ENCODE data around the gene KLHL29. TPM values are rescaled to one million over a fixed set of nuclear protein-coding genes. Genes with fewer than 3 reads are reported as not detected.

Gene KLHL29
- total RNA-seq, 1 experiment from 2014 or later = 2.4 TPM

DNA sequence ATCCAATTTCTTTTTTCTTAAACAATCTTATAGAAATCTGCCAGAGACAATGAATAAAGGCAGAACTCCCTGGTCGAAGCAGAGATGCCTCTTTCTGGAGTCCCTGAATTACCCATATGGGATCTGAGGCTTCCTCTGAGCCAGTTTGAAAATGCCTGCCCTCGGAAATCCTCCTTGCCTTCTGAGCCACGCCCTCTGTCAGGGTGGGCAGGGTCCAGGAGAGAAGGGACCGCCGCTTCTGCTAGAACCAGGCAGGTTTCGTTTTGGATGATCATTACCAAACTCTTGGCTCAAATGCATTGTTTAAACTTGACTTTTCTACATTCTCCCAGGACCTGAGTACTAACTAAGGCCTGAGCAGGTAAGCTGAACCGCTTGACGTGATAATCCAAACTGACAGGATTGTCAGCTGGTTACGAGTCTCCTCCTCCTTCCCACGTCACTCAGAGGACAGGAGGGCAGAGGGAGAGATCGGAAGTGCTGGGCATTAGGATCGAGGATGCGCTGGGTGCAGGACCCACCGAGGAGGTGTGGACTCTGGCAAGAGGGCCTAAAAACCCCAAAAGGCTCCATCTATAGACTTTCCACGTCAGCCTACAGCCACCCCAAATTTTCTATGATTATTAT, 128.4 kb downstream of the KLHL29 start:
- Histone ChIP-seq H3K14ac (ENCODE audit: insufficient read depth, low read length) (no peak overlapping the region), H2AFZ (ENCODE audit: low read length) (no peak overlapping the region), H4K8ac (replicated peaks; ENCODE audit: insufficient read length, low read depth, low read length) (no peak overlapping the region), H4K91ac (ENCODE audit: insufficient read length, low read depth, low read length) (no peak overlapping the region), H3K9ac (ENCODE audit: extremely low read depth, insufficient read length, low read length) (no peak overlapping the region), H3K79me1 (ENCODE audit: insufficient read depth, low read depth, low read length, poor library complexity, severe bottlenecking) (no peaks in the 10 kb centered on the region), H3K23ac (ENCODE audit: insufficient read length, low read depth, low read length) (no peak overlapping the region), H3K9me3 (ENCODE audit: control insufficient read depth, low read depth, low read length) (no peaks in the 10 kb centered on the region), H3K4ac (ENCODE audit: low read depth, low read length) (no peak overlapping the region), H3K23me2 (ENCODE audit: insufficient read length, low read depth, low read length, poor library complexity, severe bottlenecking) (no peaks in the 10 kb centered on the region), H3K56ac (ENCODE audit: insufficient read length, low read depth, low read length) (no peak overlapping the region), H2BK20ac (ENCODE audit: low read depth, low read length, poor library complexity, severe bottlenecking) (no peak overlapping the region), H2BK5ac (ENCODE audit: insufficient read length, low read length) (no peak overlapping the region), H3K18ac (ENCODE audit: insufficient read length, low read depth, low read length) (no peak overlapping the region), H3K79me2 (ENCODE audit: insufficient read depth, low read length) (no peaks in the 10 kb centered on the region), H2BK120ac (ENCODE audit: low read depth, low read length, poor library complexity, severe bottlenecking) (no peak overlapping the region), H2AK5ac (ENCODE audit: insufficient read length, low read length) (no peak overlapping the region), H3K27me3 (ENCODE audit: insufficient read depth, low read length) (no peaks in the 10 kb centered on the region), H3K27ac (ENCODE audit: insufficient read length, low read depth, low read length) (no peak overlapping the region), H4K20me1 (ENCODE audit: control insufficient read depth, insufficient read depth, insufficient read length) (no peaks in the 10 kb centered on the region), H3K4me2 (ENCODE audit: insufficient read depth, insufficient read length, low read length) (peak overlapping the region; percentile 28), H3K4me1 (ENCODE audit: insufficient read depth, low read length) (no peaks in the 10 kb centered on the region), H4K5ac (ENCODE audit: insufficient read length, low read depth, low read length) (no peak overlapping the region), H2BK12ac (ENCODE audit: insufficient read length, low read depth, low read length) (no peak overlapping the region), H3T11ph (ENCODE audit: low read length) (no peak overlapping the region), H2BK15ac (ENCODE audit: low read depth, low read length) (no peak overlapping the region)
- no peak overlapping the region; a peak in 1 of 7 replicates for H3K27ac Mint-ChIP-seq
- H3K27me3 Mint-ChIP-seq (ENCODE audit: low read depth) = peaks cover 6% of the 10 kb centered on the region
- DNase-seq = no peak
- H3K36me3 Mint-ChIP-seq (ENCODE audit: insufficient read depth in 1 of 3, low read depth in 3 of 3) = no peaks in the 10 kb centered on the region
- TF ChIP-seq, protein P1, sequence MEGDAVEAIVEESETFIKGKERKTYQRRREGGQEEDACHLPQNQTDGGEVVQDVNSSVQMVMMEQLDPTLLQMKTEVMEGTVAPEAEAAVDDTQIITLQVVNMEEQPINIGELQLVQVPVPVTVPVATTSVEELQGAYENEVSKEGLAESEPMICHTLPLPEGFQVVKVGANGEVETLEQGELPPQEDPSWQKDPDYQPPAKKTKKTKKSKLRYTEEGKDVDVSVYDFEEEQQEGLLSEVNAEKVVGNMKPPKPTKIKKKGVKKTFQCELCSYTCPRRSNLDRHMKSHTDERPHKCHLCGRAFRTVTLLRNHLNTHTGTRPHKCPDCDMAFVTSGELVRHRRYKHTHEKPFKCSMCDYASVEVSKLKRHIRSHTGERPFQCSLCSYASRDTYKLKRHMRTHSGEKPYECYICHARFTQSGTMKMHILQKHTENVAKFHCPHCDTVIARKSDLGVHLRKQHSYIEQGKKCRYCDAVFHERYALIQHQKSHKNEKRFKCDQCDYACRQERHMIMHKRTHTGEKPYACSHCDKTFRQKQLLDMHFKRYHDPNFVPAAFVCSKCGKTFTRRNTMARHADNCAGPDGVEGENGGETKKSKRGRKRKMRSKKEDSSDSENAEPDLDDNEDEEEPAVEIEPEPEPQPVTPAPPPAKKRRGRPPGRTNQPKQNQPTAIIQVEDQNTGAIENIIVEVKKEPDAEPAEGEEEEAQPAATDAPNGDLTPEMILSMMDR (conservative IDR thresholded peaks at IDR 0.05) = no peak
- no CpG with 5 or more reads among the region's 15 CpGs for WGBS (ENCODE audit: extremely low coverage, insufficient read length, low lambda C conversion rate)
- peaks cover 4 to 6% of the 10 kb centered on the region in 2 experiments for H3K4me1 Mint-ChIP-seq
- no peaks in the 10 kb centered on the region; a peak in 1 of 5 replicates for H3K9me3 Mint-ChIP-seq
- H3K4me3 Mint-ChIP-seq = peak overlapping the region; percentile 46 to 53; a peak in 3 of 5 replicates
